Activated T-cell treated with anti-CD3 and anti-CD28 coated beads for 48 hours (primary cell): ENCODE measurements around the gene OPHN1.
"Not testable (repeated sequence)": the region's sequence is repeated elsewhere in the genome, so short reads cannot be mapped to it uniquely, and the experiment has no call there.

ENCODE experiments used
- DNase-seq: peaks from one replicate; pipeline ENCODE4 v3.0.0-alpha.2; 2020; ENCODE audit warnings: low read depth

Gene OPHN1

DNA sequence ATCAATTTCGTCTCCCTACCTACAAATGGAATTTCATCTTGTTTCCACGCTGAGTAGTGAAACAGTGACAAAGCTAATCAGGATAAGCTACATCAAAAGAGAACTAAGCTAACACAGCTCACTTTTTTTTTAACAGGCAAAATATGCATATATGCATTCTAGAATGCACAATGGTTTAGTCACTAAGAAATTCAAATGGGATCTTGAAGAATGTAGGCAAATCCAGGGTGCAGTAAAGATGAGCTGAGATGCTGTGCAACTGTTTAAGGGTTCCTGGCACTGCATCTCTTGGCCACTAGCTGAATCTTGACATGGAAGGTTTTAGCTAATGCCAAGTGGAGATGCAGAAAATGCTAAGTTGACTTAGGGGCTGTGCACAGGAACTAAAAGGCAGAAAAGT lies 363.2 kb downstream of the OPHN1 start:
- DNase-seq, result not testable (repeated sequence)

GRCh38 chrX:68061206-68061535 lies 372.1 kb downstream of the OPHN1 start:
- no peak for DNase-seq

DNA sequence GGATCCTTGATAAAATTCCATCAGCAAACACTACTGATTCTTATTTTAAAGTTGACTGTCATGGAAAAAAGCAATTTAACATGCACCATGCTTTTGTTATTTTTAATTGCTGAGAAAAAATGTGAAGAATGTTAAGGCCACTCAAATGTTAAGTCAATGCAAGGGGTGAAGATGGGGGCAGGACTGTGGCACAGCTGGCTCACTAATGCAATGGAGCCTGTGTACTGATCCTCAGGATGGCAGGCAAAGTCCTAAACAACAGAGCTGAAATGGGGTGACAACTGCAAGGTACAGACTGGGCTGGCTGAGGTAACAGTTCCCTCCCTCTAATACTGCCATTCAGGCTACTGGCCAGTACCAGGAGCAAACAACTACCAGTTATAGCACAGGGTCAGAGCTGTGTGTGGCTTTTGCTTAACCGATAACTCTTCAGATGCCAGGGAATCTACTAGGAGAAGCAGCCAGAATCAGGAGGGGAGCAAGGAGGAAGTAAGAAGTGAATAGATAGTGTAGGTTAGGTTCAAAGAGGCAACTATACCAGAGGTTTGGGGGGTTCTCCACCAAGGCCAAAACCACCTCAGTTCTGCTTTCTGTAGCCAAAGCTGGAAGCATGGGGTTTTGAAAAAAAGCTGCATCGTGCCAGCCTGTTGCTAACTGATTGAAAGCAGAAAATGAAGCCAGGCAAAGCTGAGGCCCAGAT lies 372.6 kb downstream of the OPHN1 start:
- DNase-seq, result no peak

GRCh38 chrX:68059469-68059868 lies 373.8 kb downstream of the OPHN1 start:
- DNase-seq, result no peak

GRCh38 chrX:68049466-68049865 lies 383.8 kb downstream of the OPHN1 start:
- DNase-seq, result no peak

DNA sequence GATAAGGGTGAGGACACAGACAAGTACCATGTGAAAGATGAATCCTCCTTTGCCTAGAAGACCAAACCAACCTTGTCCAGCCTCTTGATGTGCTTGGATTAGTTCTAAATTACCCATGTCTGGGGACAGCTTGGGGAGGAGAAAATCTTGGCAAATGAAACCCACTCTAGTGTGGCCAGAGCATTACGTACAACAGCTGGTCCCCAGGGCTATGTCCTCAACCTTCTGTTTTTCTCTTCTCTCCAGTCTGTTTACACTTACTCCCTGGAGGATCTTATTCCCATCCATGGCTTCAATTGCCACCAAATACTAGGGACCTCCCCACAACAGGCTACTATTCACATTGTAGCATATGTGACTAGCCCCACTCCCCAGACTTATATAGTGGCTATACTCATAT lies 384.5 kb downstream of the OPHN1 start:
- no peak for DNase-seq

GRCh38 chrX:68045008-68045577 lies 388.2 kb downstream of the OPHN1 start:
- DNase-seq, result no peak

GRCh38 chrX:68043713-68044438 lies 389.4 kb downstream of the OPHN1 start:
- DNase-seq, result no peak

DNA sequence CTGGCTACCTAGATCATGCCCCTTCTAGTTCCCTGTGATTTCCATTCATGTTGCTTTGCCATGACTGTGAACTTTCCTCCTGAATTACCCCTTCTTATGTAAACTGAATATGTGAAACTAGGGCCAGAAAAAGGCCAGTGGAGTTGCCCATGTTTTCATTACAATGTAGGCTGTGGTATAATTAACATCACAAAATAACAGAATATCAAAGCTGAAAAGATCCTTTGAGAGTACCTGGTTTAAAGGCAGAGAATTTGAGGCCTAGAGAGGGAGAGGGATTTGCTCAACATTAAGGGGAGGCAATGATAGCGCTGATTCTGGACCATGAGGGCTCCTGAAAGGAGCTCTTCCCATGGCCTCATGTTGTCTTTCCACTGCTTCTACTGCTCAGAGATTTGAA lies 392.2 kb downstream of the OPHN1 start:
- no peak for DNase-seq

DNA sequence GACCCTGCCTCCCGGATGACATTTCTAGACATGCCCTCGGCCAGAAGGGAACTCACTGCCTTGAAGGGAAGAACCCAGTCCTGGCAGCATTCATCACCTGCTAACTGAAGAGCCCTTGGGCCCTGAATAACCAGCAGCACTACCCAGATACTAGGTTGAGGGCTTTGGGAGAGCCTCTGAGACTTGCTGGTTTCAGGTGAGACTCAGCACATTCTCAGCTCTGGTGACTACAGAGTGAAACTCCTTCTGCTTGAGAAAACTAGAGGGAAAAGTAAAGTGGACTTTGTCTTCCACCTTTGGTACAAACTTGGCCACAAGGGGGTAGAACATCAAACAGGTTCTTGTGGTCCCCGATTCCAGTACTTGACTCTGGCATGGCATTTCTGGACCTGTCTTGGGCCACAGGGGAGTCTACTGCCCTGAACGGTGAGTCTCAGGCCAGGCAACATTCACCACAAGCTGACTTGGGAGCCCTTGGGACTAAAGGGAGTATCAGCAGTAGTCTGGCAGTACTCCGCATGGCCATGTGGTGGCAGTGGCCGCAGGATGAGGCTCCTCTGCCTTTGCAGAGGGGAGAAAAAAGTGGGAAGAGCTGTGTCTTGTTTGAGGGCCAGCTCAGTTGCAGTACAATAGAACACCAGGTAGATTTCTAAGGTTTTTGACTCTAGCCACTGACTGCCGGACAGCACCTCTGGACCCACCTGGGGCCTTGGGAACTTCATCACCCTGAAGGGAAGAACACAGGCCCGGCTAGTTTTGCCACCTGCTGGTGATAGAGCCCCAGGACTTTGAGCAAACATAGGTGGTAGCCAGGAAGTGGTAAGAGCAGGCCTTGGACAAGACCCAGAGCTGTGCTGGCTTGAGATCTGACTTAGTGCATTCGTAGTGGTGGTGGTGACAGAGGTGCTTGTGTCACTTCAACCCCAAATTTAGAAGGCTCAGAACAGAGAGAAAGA lies 414.8 kb downstream of the OPHN1 start:
- DNase-seq, result peak; percentile 2

GRCh38 chrX:67998540-67998939 lies 434.8 kb downstream of the OPHN1 start:
- DNase-seq, result no peak
